GM18867 (cell line): ENCODE data around the gene SNRPA.

Experiments used
- ATAC-seq: cut with Tn5 transposase; IDR thresholded peaks from one replicate; pipeline ENCODE4 v1.9.1; 2021; ENCODE audit warnings: mild to moderate bottlenecking, moderate library complexity; ENCODE audit not compliant: unreplicated experiment

The SNRPA gene

GRCh38 chr19:40750874-40751537 is at the start of gene SNRPA:
TSS of gene SNRPA (plus strand) at chr19:40751203. CDS start at chr19:40751409, 206 bp downstream.
- peak; percentile 45 for ATAC-seq

DNA sequence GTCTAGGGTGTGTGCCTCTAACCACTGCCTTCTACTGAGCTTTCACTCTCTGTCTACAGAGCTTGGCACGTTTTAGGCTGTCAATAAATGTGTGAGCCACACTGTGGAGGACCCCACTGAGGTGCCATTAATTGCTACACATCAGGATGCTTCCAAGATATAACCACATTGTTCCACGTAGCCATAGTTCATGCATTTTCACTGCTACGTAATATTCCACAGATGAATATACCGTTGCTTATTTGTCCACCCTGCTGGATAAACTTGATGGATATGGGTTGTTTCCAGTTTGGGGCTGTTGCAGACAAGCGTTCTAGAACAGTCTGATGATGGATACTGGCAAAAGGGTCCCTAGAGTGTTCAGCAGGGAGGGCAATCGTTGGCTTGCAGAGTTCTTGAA is 49.2 kb upstream of the SNRPA start:
- no peak for ATAC-seq

GRCh38 chr19:40702337-40703012 is 48.5 kb upstream of the SNRPA start:
- ATAC-seq = no peak

DNA sequence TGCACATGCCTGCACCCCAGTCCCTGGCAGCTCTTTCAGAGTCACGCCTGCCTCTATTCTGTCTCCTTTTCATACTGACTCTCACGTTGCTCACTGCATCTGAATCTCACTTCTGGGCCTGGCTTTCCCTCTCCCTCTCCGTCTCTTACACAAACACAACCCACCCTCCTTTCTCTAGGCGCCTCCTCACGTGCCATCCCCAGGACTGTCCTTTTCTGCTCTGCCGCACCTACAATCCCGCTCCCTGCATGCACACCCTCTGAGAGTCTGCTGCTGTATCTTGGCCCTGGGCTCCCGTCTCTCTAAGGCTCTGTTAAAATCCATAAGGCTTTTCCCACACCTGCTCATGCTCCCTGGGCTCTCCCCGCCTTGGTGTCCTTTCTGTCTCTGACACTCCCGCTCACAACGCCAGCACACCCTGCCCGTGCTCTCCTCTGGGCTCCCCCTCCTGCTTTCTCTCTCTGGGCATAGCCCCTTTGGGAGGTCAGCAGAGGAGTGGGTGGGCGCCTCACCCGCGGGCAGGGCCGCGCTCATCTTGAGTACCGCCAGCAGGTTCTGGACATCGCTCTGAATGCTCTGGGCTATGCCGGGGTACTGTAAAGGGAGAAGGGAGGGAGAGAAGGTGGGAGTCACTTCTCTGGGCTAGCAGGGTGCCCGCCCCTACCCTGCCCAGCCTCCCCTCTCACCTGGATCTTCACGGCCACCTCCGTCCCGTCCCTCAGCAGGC is 47.8 kb upstream of the SNRPA start:
- ATAC-seq = no peak

DNA sequence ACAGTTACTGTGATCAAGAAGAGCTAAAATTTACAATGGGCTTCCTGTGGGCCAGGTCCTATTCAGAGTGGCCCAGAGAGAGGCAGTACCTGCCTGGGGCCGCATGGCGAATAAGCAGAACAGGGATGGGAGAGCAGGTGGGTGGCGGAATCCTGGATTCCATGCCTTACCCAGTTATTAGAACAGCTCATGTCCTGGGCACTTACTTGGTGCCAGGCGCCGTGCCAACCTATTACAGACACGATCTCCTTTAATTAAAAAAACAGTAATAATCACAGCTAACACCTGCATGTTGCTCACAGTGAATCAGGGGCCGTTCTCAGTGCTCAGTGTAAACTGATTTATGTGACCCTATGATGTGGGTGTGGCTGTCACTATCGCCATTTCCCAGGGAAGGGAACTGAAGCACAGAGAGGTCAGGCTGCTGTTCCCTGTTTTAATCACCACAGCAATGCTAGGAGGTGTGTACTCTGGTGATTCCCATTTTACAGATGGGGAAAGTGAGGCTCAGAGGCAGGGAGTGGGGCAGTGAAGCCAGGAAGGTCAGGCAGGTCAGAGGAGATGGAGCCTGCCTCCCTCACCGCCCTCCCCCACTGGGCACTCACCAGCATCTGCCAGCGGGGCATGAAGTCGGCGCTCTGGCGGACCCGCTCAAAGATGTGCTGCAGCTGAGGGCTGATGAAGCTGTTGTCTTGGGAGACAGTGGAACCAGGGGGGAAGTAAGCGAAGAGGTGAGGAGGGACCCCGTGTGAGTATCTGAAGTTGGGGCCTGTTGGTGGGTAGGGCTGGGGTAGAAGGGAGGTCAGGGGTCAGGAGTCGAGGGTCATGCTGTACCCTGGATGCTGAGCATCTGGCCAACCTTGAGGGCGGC is 46.3 kb upstream of the SNRPA start:
- no peak for ATAC-seq

- no peak for ATAC-seq
These were observed 45.7 kb upstream of the SNRPA start for GRCh38 chr19:40705362-40705651.

- ATAC-seq = no peak
These were observed 44.9 kb upstream of the SNRPA start for GRCh38 chr19:40705950-40706619.

DNA sequence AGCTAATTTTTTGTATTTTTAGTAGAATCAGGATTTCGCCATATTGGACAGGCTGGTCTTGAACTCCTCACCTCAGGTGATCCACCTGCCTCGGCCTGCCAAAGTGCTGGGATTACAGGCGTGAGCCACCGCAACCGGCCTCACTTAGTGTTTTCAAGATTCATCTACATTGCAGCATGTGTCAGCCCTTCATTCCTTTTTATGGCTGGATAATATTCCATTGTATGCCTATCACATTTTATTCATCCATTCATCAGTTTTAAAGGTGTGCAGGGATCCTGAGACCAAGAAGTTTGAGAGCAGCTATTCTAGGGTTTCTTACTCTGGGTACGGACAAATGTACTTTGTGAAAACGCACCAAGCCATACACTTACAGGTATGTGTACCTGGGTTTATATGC is 43.4 kb upstream of the SNRPA start:
- ATAC-seq = no peak

DNA sequence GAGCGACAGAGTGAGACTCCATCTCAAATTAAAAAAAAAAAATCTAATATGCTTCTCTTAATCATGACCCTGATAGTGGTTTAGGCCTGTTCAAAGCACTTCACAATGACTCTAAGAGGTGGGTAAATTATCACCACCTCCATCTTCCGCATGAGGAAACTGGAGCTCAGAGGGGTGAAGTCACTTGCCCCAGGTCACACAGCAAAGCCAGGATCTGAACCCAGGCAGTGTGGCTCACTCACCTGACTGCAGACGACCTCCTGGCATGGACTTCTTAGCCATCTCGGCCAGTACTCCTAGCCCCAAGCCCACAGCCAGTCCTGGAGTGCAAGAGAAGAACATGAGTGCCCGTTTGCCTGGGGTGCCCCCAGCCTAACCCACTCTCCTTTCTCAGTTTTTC is 41.2 kb upstream of the SNRPA start:
- no peak for ATAC-seq

DNA sequence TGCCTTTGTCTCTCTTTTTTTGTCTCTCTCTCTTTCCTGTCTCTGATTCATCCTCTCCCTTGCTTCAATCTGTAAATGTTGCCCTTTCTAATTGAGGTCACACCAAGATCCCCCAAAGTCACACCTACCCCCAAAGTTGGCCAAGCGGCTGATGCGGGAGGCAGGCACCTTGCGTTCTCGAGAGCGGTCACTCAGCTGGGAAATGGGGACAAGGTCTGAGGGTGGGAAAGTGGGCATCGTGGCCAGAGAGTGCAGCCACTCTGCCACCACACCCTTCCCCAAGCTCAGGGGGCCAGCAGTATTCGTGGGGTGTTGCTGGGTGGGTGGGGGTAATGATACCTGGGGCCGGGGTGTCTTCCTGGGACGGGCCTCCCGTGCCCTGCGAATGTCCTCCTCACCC is 37.1 kb upstream of the SNRPA start:
- no peak for ATAC-seq

DNA sequence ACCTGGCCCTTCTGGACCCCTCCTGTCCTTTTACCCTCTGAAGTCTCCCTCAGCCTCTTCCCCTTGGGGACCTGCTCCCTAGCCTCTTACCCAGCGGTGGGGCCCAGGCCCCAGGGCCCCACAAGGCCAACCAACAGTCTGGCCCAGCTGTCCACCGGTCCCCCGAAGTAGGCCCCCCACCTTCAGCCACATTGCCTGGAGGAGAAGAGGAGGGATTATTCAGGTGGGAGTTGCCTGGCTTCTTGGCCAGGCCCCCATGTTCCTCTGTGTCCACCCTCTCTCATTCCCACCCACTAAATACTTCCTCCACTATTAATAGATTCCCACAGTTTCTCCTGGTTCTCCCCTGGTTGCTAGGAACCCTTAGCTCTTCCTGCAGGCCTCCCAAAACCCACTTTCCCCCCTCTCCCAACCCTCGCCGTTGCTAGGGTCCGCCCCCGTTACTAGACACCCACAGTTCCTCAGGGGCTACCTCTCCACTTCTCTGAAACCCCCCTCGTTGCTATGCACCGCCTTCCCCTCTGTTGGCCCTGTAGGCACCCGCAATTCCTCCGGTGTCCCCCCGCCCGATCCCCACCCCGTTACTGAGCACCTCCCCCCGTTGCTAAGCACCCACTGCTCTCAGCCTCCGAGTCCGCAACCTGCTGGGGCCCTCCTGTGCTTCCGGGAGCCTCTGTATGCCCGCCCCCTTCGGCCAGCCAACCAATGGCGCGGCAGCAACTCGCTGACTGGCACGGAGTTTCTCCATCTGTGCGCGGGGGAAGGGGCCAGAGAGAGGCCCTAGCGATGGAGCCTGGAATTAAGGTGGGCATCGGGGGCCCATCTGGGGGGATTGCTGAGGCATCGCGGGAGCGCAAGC is 36.3 kb upstream of the SNRPA start:
- peak; percentile 64 for ATAC-seq

- ATAC-seq = no peak
These were observed 34.9 kb upstream of the SNRPA start for GRCh38 chr19:40716031-40716481.

GRCh38 chr19:40716482-40717324 is 34.3 kb upstream of the SNRPA start, which contains the start of the genes COQ8B and ITPKC:
TSS of gene COQ8B (minus strand) at chr19:40716886. CDS start at chr19:40714632, 2,254 bp downstream.
TSS of gene ITPKC (plus strand) at chr19:40717112. CDS start at chr19:40717136, 24 bp downstream.
- ATAC-seq = peak; percentile 69

GRCh38 chr19:40717325-40717879 is 33.6 kb upstream of the SNRPA start:
- no peak for ATAC-seq

- no peak for ATAC-seq
These were observed 32.9 kb upstream of the SNRPA start for GRCh38 chr19:40717880-40718773.

- ATAC-seq = no peak
These were observed 32.1 kb upstream of the SNRPA start for GRCh38 chr19:40718774-40719391.

- no peak for ATAC-seq
These were observed 31.5 kb upstream of the SNRPA start for GRCh38 chr19:40719414-40719894.
